GM10266 (cell line): ENCODE measurements around the gene VAC14.

ENCODE experiments used
- DNase-seq: peaks from one replicate; pipeline ENCODE4 v3.0.0; 2012; ENCODE audit errors: extremely low spot score
- TF ChIP-seq, protein P1 (sequence below): IDR thresholded peaks from 2 replicates; pipeline ENCODE4 v1.5.1; 2012; ENCODE audit warnings: mild to moderate bottlenecking, low read depth; ENCODE audit not compliant: control insufficient read depth, insufficient read depth; ENCODE audit errors: missing control alignments

Gene VAC14

DNA sequence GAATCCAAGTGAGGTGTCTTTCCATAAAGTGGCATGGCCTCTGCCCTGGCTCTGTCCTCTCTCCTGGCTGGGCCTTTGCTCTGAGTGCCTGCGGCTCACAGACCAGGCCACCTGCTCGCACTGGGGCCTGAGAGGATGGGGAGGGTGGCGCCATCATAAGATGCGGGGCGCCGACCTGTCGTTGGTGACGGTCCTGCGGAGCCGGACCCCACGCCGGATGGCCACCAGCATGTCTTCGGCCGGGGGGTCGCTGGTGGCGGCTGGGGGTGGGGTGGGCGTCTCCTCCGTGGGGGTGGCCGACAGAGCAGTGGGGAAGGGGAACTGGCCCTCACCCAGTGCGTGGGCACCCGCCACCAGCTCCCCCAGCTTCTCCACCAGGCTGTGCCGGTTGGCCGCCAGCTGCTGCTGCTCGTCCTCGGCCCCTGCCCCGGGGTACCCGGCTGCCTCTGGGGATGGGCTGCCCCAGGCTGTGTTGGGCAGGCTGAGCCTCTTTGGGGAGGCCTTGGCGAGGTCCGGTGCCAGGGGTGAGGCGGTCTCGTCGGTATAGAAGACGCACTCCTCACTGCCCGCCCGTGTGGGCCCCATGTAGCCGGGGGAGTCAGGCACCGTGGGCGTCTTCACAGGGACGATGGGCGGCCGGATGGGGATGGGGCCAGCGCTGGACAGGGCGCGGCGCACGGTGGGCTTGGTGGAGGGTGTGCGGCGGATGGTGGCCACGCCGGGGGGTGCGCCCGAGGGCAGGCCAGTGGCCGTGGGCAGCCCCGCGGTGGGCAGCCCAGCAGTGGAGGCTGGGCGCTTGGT is 137.2 kb downstream of the VAC14 start:
- TF ChIP-seq, protein P1, sequence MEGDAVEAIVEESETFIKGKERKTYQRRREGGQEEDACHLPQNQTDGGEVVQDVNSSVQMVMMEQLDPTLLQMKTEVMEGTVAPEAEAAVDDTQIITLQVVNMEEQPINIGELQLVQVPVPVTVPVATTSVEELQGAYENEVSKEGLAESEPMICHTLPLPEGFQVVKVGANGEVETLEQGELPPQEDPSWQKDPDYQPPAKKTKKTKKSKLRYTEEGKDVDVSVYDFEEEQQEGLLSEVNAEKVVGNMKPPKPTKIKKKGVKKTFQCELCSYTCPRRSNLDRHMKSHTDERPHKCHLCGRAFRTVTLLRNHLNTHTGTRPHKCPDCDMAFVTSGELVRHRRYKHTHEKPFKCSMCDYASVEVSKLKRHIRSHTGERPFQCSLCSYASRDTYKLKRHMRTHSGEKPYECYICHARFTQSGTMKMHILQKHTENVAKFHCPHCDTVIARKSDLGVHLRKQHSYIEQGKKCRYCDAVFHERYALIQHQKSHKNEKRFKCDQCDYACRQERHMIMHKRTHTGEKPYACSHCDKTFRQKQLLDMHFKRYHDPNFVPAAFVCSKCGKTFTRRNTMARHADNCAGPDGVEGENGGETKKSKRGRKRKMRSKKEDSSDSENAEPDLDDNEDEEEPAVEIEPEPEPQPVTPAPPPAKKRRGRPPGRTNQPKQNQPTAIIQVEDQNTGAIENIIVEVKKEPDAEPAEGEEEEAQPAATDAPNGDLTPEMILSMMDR, result no peak
- no peak for DNase-seq

DNA sequence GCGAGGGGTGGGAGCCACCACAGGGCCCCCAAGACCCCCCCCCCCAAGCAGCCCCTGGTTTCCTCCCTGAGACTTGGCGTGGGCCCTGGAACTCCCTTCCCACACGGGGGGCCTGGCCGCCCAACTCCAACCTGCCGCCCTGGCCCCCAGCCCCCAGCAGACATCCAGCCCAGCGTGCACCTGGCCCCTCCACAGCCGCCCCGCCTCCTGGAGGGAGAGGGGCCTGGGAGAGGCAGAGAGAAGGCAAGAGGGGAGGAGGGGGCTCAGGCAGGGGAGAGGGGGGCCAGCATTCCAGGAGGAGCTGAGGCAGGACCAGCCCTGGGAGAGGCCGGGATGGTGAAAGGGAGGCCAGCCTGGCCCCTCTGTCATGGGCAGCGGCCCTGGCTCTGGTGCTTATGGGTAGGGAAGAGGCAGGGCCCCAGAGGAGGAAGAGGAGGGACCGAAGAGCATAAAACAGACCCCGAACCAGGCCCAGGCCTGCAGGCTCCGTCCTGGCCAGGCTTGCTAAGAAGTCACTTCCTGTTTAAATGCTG is 137.9 kb downstream of the VAC14 start:
- no peak for DNase-seq
- TF ChIP-seq, protein P1, result no peak

DNA sequence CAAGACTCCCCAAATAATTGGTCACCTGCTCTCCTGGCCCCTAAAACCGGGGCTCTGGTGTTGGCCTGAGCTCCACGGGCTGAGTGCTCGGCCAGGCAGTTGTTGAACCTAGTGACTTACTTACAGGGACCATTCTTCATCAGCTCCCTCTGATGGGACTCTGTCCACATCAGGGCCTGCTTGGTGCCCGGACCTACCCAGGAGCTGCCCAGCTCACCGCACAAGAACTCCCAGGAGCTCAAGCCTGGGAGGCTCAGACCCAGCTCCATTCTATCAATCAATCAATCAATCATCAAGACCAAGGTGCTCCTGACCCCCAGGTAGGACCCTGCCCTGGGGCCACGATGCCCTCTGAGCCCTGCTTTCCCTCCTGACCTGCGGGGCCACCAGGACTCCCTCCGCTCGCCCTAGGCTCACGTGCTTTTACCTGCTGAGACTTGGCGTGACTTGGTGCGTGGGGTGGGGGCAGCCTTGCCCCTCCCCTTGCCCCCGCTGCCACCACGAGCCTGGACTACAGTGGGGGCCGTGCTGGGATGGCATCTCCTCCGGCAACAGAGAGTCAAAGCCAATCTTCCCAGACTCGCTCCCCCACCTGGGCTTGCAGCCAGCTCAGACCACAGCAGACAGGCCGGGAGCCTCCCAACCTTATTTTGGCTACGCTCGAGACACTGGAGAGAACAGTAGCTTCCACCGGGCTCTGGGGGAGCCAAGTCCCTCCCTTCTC is 138.9 kb downstream of the VAC14 start:
- DNase-seq, result no peak
- TF ChIP-seq, protein P1, result no peak

DNA sequence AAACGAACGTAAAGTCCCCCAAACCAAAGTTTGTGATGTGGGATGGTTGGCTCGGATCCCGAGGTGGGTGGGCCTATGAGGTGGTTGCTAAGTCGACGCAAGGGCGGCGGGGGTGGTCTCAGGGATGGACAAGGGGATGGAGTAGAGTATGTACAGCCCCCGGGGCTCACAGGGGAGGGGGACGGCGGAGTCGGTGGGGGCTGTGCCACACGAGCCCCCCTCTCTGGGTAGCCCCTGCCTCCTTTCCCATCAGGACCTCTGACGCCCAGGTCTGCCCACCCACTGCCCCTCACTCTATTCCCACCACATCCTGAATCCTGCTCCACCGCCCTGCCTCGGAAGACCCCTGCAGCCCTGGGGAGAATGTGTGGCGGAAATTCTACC is 139.4 kb downstream of the VAC14 start:
- TF ChIP-seq, protein P1, result no peak
- no peak for DNase-seq

DNA sequence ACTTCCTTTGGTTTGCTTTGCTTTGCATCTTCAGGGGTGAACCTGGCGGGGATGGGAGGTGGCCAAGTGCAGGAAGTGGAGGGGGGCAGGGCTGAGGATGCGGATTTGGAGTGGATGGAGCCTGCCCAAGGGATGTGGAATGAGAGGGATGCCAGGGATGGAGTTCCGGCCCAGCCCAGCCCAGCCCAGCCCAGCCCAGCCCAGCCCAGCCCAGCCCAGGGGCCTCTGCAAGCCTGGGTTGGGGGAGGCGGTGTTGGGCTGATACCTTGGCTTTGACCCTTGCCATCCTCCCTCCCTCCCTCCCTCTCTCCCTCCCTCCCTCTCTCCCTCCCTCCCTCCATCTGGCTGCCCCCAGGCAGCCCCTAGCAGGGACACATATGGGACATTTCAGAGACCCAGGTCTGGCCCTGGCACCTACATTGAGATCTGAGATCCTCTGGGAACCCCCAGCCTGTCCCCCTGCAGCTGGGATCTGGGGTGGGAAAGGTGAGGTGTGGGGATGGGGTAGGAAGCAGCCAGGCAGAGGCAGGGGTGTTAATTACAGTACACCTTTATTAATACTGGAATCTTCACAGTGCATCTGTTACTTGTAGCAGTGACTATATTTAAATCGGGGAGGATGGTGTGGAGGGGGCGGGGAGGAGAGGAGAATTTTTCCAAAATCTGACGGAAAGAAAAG is 140.1 kb downstream of the VAC14 start:
- TF ChIP-seq, protein P1, result no peak
- no peak for DNase-seq

DNA sequence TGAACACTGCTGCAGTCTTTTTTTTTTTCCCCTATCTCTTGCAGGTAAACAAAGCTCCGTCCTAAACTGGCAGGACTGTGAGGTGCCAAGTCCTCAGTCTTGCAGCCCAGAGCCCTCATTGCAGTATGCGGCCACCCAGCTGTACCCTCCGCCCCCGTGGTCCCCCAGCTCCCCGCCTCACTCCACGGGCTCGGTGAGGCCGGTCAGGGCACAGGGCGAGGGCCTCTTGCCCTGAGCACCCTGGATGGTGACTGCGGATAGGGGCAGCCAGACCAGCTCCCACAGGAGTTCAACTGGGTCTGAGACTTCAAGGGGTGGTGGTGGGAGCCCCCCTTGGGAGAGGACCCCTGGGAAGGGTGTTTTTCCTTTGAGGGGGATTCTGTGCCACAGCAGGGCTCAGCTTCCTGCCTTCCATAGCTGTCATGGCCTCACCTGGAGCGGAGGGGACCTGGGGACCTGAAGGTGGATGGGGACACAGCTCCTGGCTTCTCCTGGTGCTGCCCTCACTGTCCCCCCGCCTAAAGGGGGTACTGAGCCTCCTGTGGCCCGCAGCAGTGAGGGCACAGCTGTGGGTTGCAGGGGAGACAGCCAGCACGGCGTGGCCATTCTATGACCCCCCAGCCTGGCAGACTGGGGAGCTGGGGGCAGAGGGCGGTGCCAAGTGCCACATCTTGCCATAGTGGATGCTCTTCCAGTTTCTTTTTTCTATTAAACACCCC is 140.8 kb downstream of the VAC14 start:
- TF ChIP-seq, protein P1, result no peak
- no peak for DNase-seq
